Stomach smooth muscle (tissue), 2 donors: ENCODE results near the gene FMN1.

ENCODE experiments used
- H3K27ac ChIP-seq: one replicate; pipeline ENCODE4 v1.7.0; 2013; ENCODE audit warnings: mild to moderate bottlenecking, low read length, inconsistent platforms
- H3K27me3 ChIP-seq, 2 donors: one replicate each; pipeline ENCODE4 v1.7.0; 2013; ENCODE audit warnings: low read length in 2 of 2; ENCODE audit not compliant: insufficient read depth in 2 of 2, control insufficient read depth in 1 of 2
- H3K36me3 ChIP-seq, 2 donors: one replicate each; pipeline ENCODE4 v1.7.0; 2013; ENCODE audit warnings: low read length in 2 of 2; ENCODE audit not compliant: control insufficient read depth in 2 of 2, insufficient read depth in 2 of 2
- H3K4me1 ChIP-seq: one replicate; pipeline ENCODE4 v1.7.0; 2013; ENCODE audit warnings: low read length; ENCODE audit not compliant: control insufficient read depth, insufficient read depth
- H3K4me3 ChIP-seq, 2 donors: one replicate each; pipeline ENCODE4 v1.7.0; 2013; ENCODE audit warnings: low read length in 2 of 2
- H3K9ac ChIP-seq, 2 donors: one replicate each; pipeline ENCODE4 v1.7.0; 2013; ENCODE audit warnings: low read length in 2 of 2, mild to moderate bottlenecking in 1 of 2
- H3K9me3 ChIP-seq, 2 donors: one replicate each; pipeline ENCODE4 v1.7.0; 2013; ENCODE audit warnings: low read length in 2 of 2; ENCODE audit not compliant: control insufficient read depth in 2 of 2
- donor health status: healthy.
- donor health status: Pancreatic carcinoma.

Gene FMN1

DNA sequence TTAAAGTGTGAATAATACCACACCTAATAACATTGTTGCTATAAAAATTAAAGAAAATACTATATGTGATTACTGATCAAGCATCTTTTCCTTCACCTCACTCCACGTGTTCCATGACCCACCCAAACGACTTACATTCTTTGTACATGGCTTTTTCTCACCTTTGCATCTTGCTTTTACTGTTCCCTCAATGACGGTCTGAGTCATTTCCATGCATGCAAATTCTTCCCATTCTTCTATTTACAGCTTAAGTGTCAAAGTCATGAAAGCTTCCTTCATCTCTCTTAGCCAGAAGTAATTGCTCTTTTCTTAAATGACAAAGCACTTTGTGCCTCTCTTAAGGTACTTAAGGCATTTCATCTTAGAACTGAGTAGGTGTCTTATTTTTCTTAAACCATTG is 412.7 kb downstream of the FMN1 start:
- no peak overlapping the region for H3K9ac ChIP-seq
- no peaks in the 10 kb centered on the region for H3K4me1 ChIP-seq
- H3K9me3 ChIP-seq: no peaks in the 10 kb centered on the region
- H3K27me3 ChIP-seq: no peaks in the 10 kb centered on the region
- H3K36me3 ChIP-seq: no peaks in the 10 kb centered on the region
- no peak overlapping the region for H3K27ac ChIP-seq
- H3K4me3 ChIP-seq: no peak overlapping the region

DNA sequence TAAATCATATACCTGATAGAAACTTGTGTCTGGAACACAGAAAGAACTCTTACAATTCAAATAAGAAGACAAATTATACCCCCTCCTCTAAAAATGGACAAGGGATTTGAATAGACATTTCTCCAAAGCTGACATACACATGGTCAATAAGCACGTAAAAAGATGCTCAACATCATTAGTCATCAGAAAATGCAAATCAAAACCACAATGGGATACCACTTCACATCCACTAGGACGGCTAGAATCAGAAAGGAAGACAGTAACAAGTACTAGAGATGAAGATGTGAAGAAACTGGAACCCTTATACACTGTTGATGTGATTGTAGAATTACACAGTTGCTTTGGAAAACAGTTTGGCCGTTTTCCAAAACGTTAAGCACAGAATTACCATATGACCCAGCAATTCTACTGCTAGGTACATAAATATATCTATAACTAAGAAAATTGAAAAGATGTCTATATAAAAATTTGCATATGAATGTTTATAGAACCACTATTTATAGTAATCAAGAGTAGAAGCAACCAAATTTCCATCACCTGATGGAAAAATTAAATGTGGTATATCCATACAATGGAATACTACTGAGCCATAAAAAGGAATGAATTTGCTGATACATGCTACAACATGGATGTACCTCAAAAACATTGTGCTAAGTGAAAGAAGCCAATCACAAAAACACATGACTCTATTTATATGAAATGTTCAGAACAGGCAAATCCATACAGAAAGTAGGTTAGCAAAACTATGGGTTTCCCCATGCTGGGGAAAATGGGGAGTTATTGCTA is 415.9 kb downstream of the FMN1 start:
- Histone ChIP-seq H3K4me1 (no peaks in the 10 kb centered on the region), H3K9ac (no peak overlapping the region), H3K4me3 (no peak overlapping the region), H3K27me3 (no peaks in the 10 kb centered on the region), H3K27ac (no peak overlapping the region), H3K36me3 (no peaks in the 10 kb centered on the region), H3K9me3 (no peaks in the 10 kb centered on the region)

DNA sequence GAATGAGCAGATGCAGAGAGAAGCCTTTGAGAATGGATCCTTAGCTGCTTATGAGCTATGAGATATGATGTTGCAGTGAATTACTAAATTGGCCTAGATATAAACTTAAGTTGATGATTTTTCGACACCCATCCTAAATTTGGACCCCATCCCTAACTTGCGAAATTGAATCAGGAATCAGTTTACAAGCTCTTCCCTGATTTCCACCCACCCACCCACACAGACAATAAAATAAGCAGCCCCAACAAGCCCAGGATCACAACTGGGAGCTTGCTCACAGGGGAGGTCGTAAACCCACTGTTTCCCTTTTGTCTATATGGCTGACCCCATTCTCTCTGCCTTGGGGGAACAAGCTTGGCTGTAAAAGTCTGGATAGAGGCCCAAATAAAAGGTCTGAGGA is 419.4 kb downstream of the FMN1 start:
- no peak overlapping the region for H3K4me3 ChIP-seq
- no peak overlapping the region for H3K9ac ChIP-seq
- H3K36me3 ChIP-seq: no peaks in the 10 kb centered on the region
- H3K27ac ChIP-seq: no peak overlapping the region
- H3K4me1 ChIP-seq: no peaks in the 10 kb centered on the region
- no peaks in the 10 kb centered on the region for H3K9me3 ChIP-seq
- H3K27me3 ChIP-seq: no peaks in the 10 kb centered on the region

DNA sequence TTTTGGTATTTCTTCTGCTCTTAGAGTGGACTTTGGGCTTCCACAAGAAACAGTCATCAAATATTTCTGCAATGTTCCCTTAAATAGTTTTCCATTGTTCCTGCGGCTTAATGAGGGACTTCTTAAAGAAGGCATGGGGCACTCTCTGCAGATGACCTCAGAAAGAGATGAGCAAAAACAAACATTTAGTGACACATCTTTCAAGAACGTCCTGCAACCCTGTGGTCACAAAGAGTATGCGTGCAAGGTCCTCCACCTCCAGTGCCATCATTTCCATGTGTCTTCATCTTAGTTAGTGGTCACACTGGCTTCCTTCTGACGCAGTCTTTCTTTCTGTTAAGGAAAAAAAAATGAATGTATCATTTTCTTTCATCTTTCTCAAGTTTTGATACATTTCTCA is 420.5 kb downstream of the FMN1 start:
- Histone ChIP-seq H3K36me3 (no peaks in the 10 kb centered on the region), H3K4me3 (no peak overlapping the region), H3K9ac (no peak overlapping the region), H3K27ac (no peak overlapping the region), H3K27me3 (no peaks in the 10 kb centered on the region), H3K9me3 (no peaks in the 10 kb centered on the region), H3K4me1 (no peaks in the 10 kb centered on the region)

DNA sequence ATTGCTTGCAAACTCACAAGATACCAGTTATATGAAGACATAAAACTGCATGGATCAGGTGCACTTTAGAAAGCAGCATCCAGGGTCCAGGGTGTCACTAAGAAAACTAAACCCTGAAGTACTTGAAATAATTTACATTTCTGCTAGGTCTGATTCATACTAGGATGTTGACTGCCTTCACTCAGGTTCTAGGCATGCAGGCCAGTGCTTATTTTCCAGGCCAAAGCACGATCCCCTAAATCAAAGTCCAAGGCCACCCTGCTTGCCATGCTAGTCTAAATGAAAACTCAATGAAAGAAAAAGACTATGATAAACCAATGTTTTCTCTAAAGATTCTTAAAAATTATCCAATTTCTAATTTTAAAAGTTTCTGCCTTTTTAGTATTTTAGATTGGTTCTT is 427.3 kb downstream of the FMN1 start:
- Histone ChIP-seq H3K9me3 (no peaks in the 10 kb centered on the region), H3K9ac (no peak overlapping the region), H3K27ac (no peak overlapping the region), H3K4me3 (no peak overlapping the region), H3K27me3 (no peaks in the 10 kb centered on the region), H3K4me1 (no peaks in the 10 kb centered on the region), H3K36me3 (no peaks in the 10 kb centered on the region)

DNA sequence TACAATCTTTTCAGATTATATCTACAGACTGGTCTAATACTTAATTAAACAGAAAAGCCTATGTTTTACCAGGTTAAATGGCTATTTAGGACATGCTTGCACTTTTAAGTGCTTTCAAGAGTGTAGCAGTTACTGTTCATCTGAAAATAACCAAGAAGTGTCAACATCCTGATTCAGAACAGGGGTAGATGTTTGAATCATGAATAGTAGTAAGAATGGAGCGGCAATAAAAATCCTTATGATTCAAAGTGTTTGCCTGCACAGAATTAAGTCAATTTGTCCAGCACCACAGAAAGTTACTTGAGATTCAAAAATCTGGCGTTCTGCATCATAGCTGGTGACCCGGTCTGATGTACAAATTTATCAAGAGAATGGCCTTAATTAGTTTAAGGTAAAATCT is 428.4 kb downstream of the FMN1 start:
- no peak overlapping the region for H3K4me3 ChIP-seq
- H3K9ac ChIP-seq: no peak overlapping the region
- H3K36me3 ChIP-seq: no peaks in the 10 kb centered on the region
- no peaks in the 10 kb centered on the region for H3K27me3 ChIP-seq
- no peaks in the 10 kb centered on the region for H3K4me1 ChIP-seq
- H3K9me3 ChIP-seq: no peaks in the 10 kb centered on the region
- H3K27ac ChIP-seq: no peak overlapping the region

DNA sequence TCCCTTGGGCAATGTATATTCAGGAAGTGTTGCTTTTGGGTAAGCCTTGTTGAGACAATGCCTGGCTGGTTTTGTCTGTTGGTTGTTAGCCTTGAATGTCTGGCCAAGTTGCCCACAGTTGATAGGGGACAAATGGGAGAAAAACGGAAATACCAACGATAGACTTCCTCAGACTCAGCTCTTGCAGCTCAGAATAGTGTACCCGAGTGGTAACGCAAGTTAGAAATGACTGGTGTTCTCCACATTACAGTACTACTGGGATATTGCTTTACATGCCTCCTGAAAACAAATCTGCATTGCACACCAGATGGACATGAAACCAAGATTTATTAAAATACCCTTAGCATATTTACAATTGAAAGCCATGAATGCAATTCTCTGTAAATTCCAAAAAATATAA is 429.3 kb downstream of the FMN1 start:
- H3K27ac ChIP-seq: no peak overlapping the region
- no peak overlapping the region for H3K9ac ChIP-seq
- H3K9me3 ChIP-seq: no peaks in the 10 kb centered on the region
- no peaks in the 10 kb centered on the region for H3K27me3 ChIP-seq
- H3K36me3 ChIP-seq: no peaks in the 10 kb centered on the region
- no peak overlapping the region for H3K4me3 ChIP-seq
- no peaks in the 10 kb centered on the region for H3K4me1 ChIP-seq

DNA sequence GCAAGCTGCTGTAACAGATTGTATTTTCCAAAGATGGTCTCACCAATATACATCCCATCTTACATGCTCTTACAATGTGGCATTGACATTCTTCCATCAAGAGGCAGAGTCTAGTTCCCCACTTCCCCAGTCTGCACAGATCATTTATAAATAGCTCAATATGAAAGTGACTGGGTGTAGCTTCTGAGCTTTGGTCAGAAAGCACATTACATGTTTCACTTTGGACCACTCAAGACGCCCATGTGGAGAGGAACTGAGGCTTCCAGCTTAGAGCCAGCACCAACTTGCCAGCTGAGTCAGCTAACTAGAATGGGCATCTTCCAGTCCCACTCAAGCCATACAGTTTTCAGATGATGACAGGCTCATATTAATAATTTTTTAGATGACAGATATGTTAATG is 431.2 kb downstream of the FMN1 start:
- no peaks in the 10 kb centered on the region for H3K9me3 ChIP-seq
- H3K4me1 ChIP-seq: no peaks in the 10 kb centered on the region
- no peaks in the 10 kb centered on the region for H3K27me3 ChIP-seq
- H3K9ac ChIP-seq: no peak overlapping the region
- no peaks in the 10 kb centered on the region for H3K36me3 ChIP-seq
- no peak overlapping the region for H3K27ac ChIP-seq
- H3K4me3 ChIP-seq: no peak overlapping the region

DNA sequence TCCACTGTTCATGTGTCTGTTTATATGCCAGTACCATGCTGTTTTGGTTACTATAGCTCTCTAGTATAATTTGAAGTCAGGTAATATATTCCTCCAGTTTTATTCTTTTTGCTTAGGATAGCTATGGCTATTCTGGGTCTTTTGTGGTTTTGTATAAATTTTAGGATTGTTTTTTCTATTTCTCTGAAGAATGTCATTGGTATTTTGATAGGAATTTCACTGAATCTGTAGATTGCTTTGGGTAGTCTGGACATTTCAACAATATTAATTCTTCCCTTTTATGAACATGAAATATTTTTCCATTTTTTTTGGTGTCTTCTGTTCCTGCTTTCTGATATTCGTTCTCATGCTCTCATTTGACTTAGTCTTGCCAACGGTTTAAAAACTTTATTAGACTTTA is 437.1 kb downstream of the FMN1 start:
- no peak overlapping the region for H3K4me3 ChIP-seq
- no peaks in the 10 kb centered on the region for H3K4me1 ChIP-seq
- no peaks in the 10 kb centered on the region for H3K36me3 ChIP-seq
- no peak overlapping the region for H3K27ac ChIP-seq
- no peak overlapping the region for H3K9ac ChIP-seq
- no peaks in the 10 kb centered on the region for H3K9me3 ChIP-seq
- H3K27me3 ChIP-seq: no peaks in the 10 kb centered on the region

DNA sequence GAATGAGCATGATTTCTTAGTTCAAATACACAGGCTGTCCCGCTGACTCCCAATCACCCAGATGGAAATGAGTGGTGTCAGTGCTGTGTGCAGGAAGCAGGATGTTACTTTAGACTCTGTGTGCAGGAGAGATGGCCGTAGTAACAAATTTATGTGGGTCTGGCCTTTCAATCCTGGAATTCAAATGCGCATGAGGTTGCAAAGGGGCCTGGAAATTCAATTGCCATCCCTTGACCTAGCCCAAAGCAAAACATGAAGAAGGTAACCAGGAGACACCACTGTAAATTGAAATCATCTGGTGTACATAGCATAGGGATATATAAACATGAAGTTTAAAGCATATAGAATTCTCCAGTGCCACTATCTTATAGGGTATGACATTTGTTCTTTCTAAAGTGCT is 443.5 kb downstream of the FMN1 start:
- no peaks in the 10 kb centered on the region for H3K9me3 ChIP-seq

DNA sequence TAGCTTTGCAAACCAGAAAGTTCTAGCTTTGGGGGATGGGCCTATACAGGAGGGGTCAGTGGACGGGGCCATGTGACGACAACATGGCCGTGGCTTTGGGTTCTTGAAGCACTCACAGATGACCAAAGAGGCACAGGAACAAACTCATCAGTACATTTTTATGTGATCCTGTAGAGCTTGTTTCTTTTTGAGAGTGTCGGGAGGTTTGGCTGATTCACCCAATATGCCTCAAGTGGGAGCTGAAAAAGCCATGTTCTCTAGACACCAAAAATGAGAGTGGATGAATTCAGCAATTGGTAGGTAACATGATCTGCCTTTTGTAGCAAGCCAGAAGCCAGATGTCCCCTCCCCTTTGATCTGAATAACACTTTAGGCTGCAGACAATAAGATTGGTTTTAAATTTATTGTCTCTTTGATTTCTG is 446.6 kb downstream of the FMN1 start:
- no peak overlapping the region for H3K9ac ChIP-seq

More for the DNA sequence above, 443.5 kb downstream of the FMN1 start:
- Histone ChIP-seq H3K9ac (no peak overlapping the region), H3K36me3 (no peaks in the 10 kb centered on the region), H3K4me1 (no peaks in the 10 kb centered on the region), H3K27ac (no peak overlapping the region), H3K27me3 (no peaks in the 10 kb centered on the region), H3K4me3 (no peak overlapping the region)

More for the DNA sequence above, 446.6 kb downstream of the FMN1 start:
- no peak overlapping the region for H3K27ac ChIP-seq
- no peaks in the 10 kb centered on the region for H3K4me1 ChIP-seq
- H3K9me3 ChIP-seq: no peaks in the 10 kb centered on the region
- no peaks in the 10 kb centered on the region for H3K36me3 ChIP-seq
- no peak overlapping the region for H3K4me3 ChIP-seq
- H3K27me3 ChIP-seq: no peaks in the 10 kb centered on the region
